Immature natural killer cell (primary cell): ENCODE data around the gene PAN2. TPM values are rescaled to one million over a fixed set of nuclear protein-coding genes. Genes with fewer than 3 reads are reported as not detected.

Experiments used
- polyA plus RNA-seq, 3 donors: library from polyadenylated mRNA; unstranded; fragments of 300-500 nt; fragmentation: Illumina TruSeq; gene quantifications; one replicate each; pipeline ENCODE4 v1.2.3, GENCODE V29; 2021

Gene PAN2
- polyA plus RNA-seq, 3 donors from 2014 or later = 4.6 to 9.4 (median 8.7) TPM

Other genes with a start within 250 kb of the PAN2 start
- 100 to 1,000 TPM; 192 to 222 (median 214) TPM for gene PA2G4, start 229.4 kb downstream of the PAN2 start, polyA plus RNA-seq
- 1,000 to 10,000 TPM; 2,591 to 7,233 (median 3,803) TPM for gene RPL41, start 217.4 kb downstream of the PAN2 start, polyA plus RNA-seq
- gene ZC3H10, start 215.7 kb downstream of the PAN2 start, polyA plus RNA-seq = 1 to 10 TPM in 2 of 3 donors, under 1 TPM in 1; 0.86 to 4.2 (median 1.3) TPM
- 100 to 1,000 TPM; 217 to 502 (median 273) TPM for gene ESYT1, start 205.7 kb downstream of the PAN2 start, polyA plus RNA-seq
- gene MYL6B, start 181.4 kb downstream of the PAN2 start, polyA plus RNA-seq = 10 to 100 TPM in 1 of 3 donors, 1 to 10 TPM in 2; 1.5 to 12.9 (median 9.3) TPM
- gene MYL6, start 175.6 kb downstream of the PAN2 start, polyA plus RNA-seq = 1,000 to 10,000 TPM; 2,998 to 5,712 (median 4,230) TPM
- gene SMARCC2, start 144.5 kb downstream of the PAN2 start, polyA plus RNA-seq = 100 to 1,000 TPM in 1 of 3 donors, 10 to 100 TPM in 2; 25.7 to 118 (median 43.7) TPM
- 10 to 100 TPM; 49.0 to 55.1 (median 49.3) TPM for gene RNF41, start 112.1 kb downstream of the PAN2 start, polyA plus RNA-seq
- 1 to 10 TPM; 3.2 to 8.8 (median 6.8) TPM for gene NABP2, start 109.7 kb downstream of the PAN2 start, polyA plus RNA-seq
- gene SLC39A5, start 103.9 kb downstream of the PAN2 start, polyA plus RNA-seq = not detected
- gene ANKRD52, start 75.6 kb downstream of the PAN2 start, polyA plus RNA-seq = 10 to 100 TPM in 1 of 3 donors, 1 to 10 TPM in 2; 3.2 to 23.3 (median 3.7) TPM
- gene COQ10A, start 67.1 kb downstream of the PAN2 start, polyA plus RNA-seq = 10 to 100 TPM; 12.0 to 18.6 (median 18.3) TPM
- gene CS, start 33.7 kb downstream of the PAN2 start, polyA plus RNA-seq = 10 to 100 TPM; 41.7 to 82.2 (median 67.3) TPM
- 100 to 1,000 TPM; 201 to 232 (median 228) TPM for gene CNPY2, start 18.0 kb downstream of the PAN2 start, polyA plus RNA-seq
- gene IL23A, start 4.9 kb upstream of the PAN2 start, polyA plus RNA-seq = 1 to 10 TPM in 1 of 3 donors, under 1 TPM in 2; 0.21 to 1.5 (median 0.40) TPM
- gene STAT2, start 26.1 kb upstream of the PAN2 start, polyA plus RNA-seq = 10 to 100 TPM; 49.5 to 78.1 (median 61.4) TPM
- not detected for gene APOF, start 28.9 kb upstream of the PAN2 start, polyA plus RNA-seq
- gene TIMELESS, start 115.4 kb upstream of the PAN2 start, polyA plus RNA-seq = 10 to 100 TPM in 1 of 3 donors, 1 to 10 TPM in 2; 3.5 to 11.3 (median 4.8) TPM
- under 1 TPM in 2 of 3 donors, not detected in 1; 0.15 to 0.25 TPM for gene MIP, start 120.7 kb upstream of the PAN2 start, polyA plus RNA-seq
- 1 to 10 TPM in 2 of 3 donors, under 1 TPM in 1; 0.82 to 1.1 (median 1.1) TPM for gene SPRYD4, start 134.6 kb upstream of the PAN2 start, polyA plus RNA-seq
- 1 to 10 TPM in 2 of 3 donors, under 1 TPM in 1; 0.57 to 2.0 (median 1.2) TPM for gene GLS2, start 154.2 kb upstream of the PAN2 start, polyA plus RNA-seq
- 1 to 10 TPM; 1.1 to 1.3 (median 1.3) TPM for gene RBMS2, start 187.8 kb upstream of the PAN2 start, polyA plus RNA-seq